ENCODE measurements around the gene TPRG1.
A peak's percentile ranks its signal among the peaks of the same experiment; 100 is the strongest.

The TPRG1 gene

GRCh38 chr3:189143771-189144170, 28.0 kb upstream of the TPRG1 start:
- no peak for DNase-seq (ENCODE audit: low read depth in 1 of 2, low spot score in 1 of 2)
- TF ChIP-seq REST (IDR thresholded peaks at IDR 0.05; ENCODE audit: insufficient replicate concordance, low read depth) = no peak
- TF ChIP-seq SPI1 (IDR thresholded peaks at IDR 0.05; ENCODE audit: borderline replicate concordance, low read depth) = no peak
- no peak for TF ChIP-seq POLR2AphosphoS5 (IDR thresholded peaks at IDR 0.05; ENCODE audit: low read depth)
- TF ChIP-seq CTCF (IDR thresholded peaks at IDR 0.05; ENCODE audit: insufficient read depth, low read length) = no peak
- TF ChIP-seq GABPA (IDR thresholded peaks at IDR 0.05; ENCODE audit: low read depth) = no peak

GRCh38 chr3:189144645-189145044, 27.1 kb upstream of the TPRG1 start:
- Histone ChIP-seq H3K4me3 (replicated peaks; ENCODE audit: insufficient read depth, low read length) (no peak overlapping the region), H3K27ac (replicated peaks) (no peak overlapping the region), H3K27me3 (ENCODE audit: insufficient read depth, poor library complexity, severe bottlenecking) (no peaks in the 10 kb centered on the region)
- DNase-seq (ENCODE audit: low read depth in 1 of 2, low spot score in 1 of 2) = peak; percentile 27 to 79
- TF ChIP-seq GABPA (IDR thresholded peaks at IDR 0.05; ENCODE audit: low read depth) = no peak
- no peak for TF ChIP-seq REST (IDR thresholded peaks at IDR 0.05; ENCODE audit: insufficient replicate concordance, low read depth)
- TF ChIP-seq CTCF (IDR thresholded peaks at IDR 0.05; ENCODE audit: insufficient read depth, low read length) = peak; percentile 34

More at GRCh38 chr3:189143771-189144170, 28.0 kb upstream of the TPRG1 start:
- Histone ChIP-seq H3K27ac (replicated peaks) (no peak overlapping the region), H3K27me3 (ENCODE audit: insufficient read depth, poor library complexity, severe bottlenecking) (no peaks in the 10 kb centered on the region), H3K4me3 (replicated peaks; ENCODE audit: insufficient read depth, low read length) (no peak overlapping the region)

GRCh38 chr3:189146848-189147247, 24.9 kb upstream of the TPRG1 start:
- Histone ChIP-seq H3K4me3 (replicated peaks; ENCODE audit: insufficient read depth, low read length) (no peak overlapping the region), H3K27me3 (ENCODE audit: insufficient read depth, poor library complexity, severe bottlenecking) (no peaks in the 10 kb centered on the region), H3K27ac (replicated peaks) (no peak overlapping the region)
- no peak for DNase-seq (ENCODE audit: low read depth in 1 of 2, low spot score in 1 of 2)
- TF ChIP-seq SPI1 (IDR thresholded peaks at IDR 0.05; ENCODE audit: borderline replicate concordance, low read depth) = no peak
- TF ChIP-seq CTCF (IDR thresholded peaks at IDR 0.05; ENCODE audit: insufficient read depth, low read length) = no peak
- no peak for TF ChIP-seq GABPA (IDR thresholded peaks at IDR 0.05; ENCODE audit: low read depth)
- no peak for TF ChIP-seq POLR2AphosphoS5 (IDR thresholded peaks at IDR 0.05; ENCODE audit: low read depth)
- TF ChIP-seq REST (IDR thresholded peaks at IDR 0.05; ENCODE audit: insufficient replicate concordance, low read depth) = no peak
